ENCODE results near the gene EPN2.

EPN2 gene

DNA sequence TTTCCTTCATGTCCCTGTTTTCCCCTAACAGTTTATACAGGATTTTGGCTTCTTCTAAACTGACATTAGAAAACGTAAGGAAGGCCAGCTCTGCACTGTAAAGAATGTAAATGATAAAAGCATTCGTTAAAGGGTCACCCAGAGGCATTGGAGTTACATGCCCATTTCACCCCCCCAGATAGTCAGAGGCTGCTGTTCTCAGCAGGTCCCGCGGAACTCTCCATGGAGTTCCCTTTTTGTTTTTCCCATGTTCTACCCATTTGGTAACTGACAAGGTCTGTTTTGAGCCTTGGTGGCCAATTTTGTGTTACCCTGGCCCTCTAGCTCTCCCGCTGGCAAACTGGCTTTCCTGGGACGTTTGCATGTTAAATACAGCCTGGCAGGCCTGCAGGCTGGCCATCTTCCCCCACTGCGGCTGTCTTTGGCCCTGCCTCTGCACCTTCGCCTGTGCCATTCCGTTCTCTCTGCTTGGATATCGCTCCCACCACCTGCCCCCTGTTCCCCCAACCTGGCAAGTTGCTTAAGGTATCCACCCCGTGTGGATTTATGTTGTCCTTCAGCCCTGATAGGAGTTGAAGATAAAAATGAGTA, 49.7 kb downstream of the EPN2 start:
- H3K27ac Mint-ChIP-seq, result no peak overlapping the region

DNA sequence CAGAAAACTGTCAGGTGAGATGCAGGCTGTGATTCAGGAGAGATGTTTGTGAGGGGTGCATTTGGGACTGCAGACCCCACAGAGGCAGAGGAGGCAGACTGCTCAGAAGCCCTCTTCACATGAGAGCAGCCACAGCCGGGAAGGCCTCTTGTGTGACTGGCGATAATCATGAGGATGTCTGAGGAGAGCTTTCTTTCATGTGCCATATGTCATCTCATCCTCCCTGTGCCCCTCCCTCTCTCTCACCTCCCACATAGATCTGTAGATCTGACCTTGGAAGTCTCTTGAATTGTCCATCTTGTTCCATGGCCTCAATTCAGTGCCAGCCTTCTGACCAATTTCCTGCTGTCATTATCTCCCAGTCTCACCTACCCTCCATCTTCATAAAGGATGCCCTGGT, 50.5 kb downstream of the EPN2 start:
- H3K27me3 Mint-ChIP-seq, result peaks cover 19% of the 10 kb centered on the region
- H3K4me1 Mint-ChIP-seq, result peaks cover 15% of the 10 kb centered on the region
- no peak overlapping the region for H3K4me3 Mint-ChIP-seq

More for the DNA sequence above, 49.7 kb downstream of the EPN2 start:
- Mint-ChIP-seq H3K36me3 (ENCODE audit: low read depth) (peaks cover 3% of the 10 kb centered on the region), H3K4me3 (no peak overlapping the region), H3K4me1 (peaks cover 15% of the 10 kb centered on the region), H3K27me3 (peaks cover 19% of the 10 kb centered on the region), H3K9me3 (no peaks in the 10 kb centered on the region)
- DNase-seq, result no peak
- no peak for ATAC-seq

DNA sequence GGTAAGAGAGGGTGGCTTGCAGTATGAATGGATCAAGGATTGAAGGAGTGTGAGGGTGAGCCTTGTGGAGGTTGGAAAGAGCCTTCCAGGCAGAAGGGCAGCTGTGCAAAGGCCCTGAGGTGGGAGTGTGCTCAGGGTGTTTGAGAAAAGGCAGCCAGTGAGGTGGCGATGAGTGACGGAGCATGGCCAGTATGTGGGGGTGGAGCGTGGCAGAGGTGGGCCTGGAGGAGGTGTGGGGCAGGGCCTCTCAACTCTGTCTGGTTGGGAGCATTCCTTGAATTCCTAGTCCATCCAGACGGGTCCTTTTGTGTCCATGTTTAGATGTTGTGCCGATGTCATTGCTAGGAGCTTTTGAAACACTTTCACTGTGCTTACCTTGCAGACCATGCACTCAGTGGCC, 51.3 kb downstream of the EPN2 start:
- H3K4me3 Mint-ChIP-seq, result no peak overlapping the region
- peaks cover 3% of the 10 kb centered on the region for H3K36me3 Mint-ChIP-seq (ENCODE audit: low read depth)
- peaks cover 19% of the 10 kb centered on the region for H3K27me3 Mint-ChIP-seq
- DNase-seq (no peak), ATAC-seq (no peak)
- H3K27ac Mint-ChIP-seq, result no peak overlapping the region
- H3K4me1 Mint-ChIP-seq, result peaks cover 15% of the 10 kb centered on the region
- H3K9me3 Mint-ChIP-seq, result no peaks in the 10 kb centered on the region

More for the DNA sequence above, 50.5 kb downstream of the EPN2 start:
- H3K36me3 Mint-ChIP-seq (ENCODE audit: low read depth), result peaks cover 3% of the 10 kb centered on the region
- DNase-seq (no peak), ATAC-seq (no peak)
- H3K27ac Mint-ChIP-seq, result no peak overlapping the region
- H3K9me3 Mint-ChIP-seq, result no peaks in the 10 kb centered on the region

DNA sequence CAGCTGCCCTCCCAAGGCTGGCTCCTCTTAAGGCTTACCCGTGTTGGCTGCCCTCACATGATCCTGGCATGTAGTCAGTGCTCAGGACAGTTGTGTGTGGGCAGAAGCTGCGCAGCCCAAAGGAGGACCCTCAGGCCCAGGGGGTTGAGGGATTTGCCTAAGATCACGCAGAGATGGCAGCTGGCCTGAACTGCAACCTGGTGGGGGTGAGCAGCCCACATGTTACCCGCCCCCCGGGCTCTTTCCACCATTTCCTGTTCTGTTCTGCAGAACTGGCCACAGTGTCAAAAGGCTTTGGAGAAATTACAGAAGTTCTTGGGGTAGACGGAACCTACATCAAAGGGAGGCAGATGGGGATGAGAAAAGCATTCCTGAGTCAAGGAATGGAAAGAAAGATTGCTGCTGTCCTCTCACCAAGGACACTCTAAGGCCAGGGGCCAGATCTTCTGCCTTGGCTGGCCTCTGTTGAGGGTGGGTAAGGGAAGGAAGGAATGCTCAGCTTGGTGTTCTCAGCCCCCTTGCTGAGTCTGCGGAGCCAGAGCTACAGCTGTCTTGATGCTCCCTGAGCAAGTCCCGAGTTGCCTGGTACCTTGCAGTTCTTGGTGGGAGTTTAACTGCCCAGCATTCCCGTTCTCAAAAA, 53.0 kb downstream of the EPN2 start:
- H3K27ac Mint-ChIP-seq, result no peak overlapping the region
- peaks cover 3% of the 10 kb centered on the region for H3K36me3 Mint-ChIP-seq (ENCODE audit: low read depth)
- peaks cover 19% of the 10 kb centered on the region for H3K27me3 Mint-ChIP-seq
- no peak overlapping the region for H3K4me3 Mint-ChIP-seq
- ATAC-seq (no peak), DNase-seq (no peak)
- no peaks in the 10 kb centered on the region for H3K4me1 Mint-ChIP-seq
- H3K9me3 Mint-ChIP-seq, result no peaks in the 10 kb centered on the region

DNA sequence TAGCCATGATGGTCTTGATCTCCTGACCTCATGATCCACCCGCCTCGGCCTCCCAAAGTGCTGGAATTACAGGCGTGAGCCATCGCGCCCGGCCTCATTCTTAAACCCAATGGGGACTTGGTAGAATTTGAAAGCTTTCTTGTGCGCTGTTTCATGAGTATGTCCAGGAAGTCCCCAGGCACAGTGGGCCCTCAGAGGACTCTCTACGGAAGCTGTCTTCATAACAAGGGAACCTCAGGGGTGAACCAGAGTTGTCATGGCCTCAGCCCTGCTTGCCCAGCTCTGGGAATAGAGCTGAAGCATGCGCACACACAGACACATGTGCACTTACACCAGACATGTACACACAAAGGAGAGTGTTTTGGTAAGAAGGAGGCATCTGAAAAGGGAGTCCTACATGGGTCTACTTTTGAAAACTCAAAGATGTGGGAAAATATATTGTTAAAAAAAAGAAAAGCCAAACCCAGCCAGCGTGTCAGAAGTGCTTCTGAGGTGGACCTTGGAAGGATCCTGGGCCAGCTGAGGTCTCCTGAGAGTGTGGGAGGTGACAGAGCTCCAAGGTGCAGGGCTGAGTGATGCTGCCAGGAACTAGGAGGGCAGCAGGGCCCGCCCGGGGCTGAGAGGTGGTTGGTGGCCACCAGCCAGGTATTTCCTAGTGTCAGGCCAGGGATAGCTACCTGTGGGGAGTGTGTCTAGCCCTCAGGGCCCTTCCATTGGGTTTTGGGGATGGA, 54.6 kb downstream of the EPN2 start:
- Mint-ChIP-seq H3K4me1 (no peaks in the 10 kb centered on the region), H3K27ac (no peak overlapping the region), H3K4me3 (no peak overlapping the region), H3K9me3 (no peaks in the 10 kb centered on the region), H3K36me3 (ENCODE audit: low read depth) (peaks cover 3% of the 10 kb centered on the region), H3K27me3 (peaks cover 21% of the 10 kb centered on the region)
- ATAC-seq (no peak), DNase-seq (no peak)

DNA sequence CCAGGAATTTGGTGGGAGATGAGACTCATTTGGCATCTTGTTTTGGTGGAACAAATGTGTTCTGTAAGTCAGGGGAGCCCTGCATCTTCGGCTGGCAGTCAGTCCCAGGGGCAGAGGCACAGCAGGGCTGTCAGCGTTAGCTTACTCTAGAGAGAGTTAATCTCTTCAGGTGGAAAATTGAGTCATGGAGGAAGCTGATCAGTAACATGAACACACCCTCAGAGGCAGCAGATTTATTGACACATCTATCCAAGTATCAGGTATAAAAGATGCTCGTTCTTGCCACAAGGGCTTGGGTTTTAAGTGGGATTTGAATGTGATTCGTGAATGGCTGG, 55.2 kb downstream of the EPN2 start:
- H3K27ac Mint-ChIP-seq, result no peak overlapping the region
- H3K9me3 Mint-ChIP-seq, result no peaks in the 10 kb centered on the region
- DNase-seq (no peak), ATAC-seq (no peak)
- H3K36me3 Mint-ChIP-seq (ENCODE audit: low read depth), result peaks cover 3% of the 10 kb centered on the region
- peaks cover 21% of the 10 kb centered on the region for H3K27me3 Mint-ChIP-seq
- H3K4me3 Mint-ChIP-seq, result no peak overlapping the region
- H3K4me1 Mint-ChIP-seq, result no peaks in the 10 kb centered on the region

DNA sequence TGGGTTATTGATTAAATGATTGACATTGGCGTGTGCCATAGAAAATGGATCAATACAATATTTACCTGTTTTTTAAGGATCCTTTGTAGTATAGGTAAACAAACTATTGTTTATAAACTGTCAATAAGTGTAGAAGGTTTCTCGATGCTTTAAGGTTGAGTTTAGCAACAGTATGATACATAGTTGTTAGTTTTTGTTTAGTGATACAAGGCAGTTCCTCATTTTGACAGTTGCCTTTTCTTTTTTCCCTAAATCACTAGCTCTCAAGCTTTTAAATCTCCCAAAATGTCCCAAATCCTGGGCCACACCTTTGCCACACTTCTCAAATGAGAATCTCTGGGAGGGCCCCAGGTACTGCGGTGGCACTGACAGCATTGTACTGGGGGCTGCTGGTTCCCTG, 57.3 kb downstream of the EPN2 start:
- Mint-ChIP-seq H3K9me3 (no peaks in the 10 kb centered on the region), H3K27me3 (peaks cover 11% of the 10 kb centered on the region), H3K27ac (no peak overlapping the region), H3K36me3 (ENCODE audit: low read depth) (no peaks in the 10 kb centered on the region), H3K4me3 (no peak overlapping the region), H3K4me1 (no peaks in the 10 kb centered on the region)
- ATAC-seq (no peak), DNase-seq (no peak)

DNA sequence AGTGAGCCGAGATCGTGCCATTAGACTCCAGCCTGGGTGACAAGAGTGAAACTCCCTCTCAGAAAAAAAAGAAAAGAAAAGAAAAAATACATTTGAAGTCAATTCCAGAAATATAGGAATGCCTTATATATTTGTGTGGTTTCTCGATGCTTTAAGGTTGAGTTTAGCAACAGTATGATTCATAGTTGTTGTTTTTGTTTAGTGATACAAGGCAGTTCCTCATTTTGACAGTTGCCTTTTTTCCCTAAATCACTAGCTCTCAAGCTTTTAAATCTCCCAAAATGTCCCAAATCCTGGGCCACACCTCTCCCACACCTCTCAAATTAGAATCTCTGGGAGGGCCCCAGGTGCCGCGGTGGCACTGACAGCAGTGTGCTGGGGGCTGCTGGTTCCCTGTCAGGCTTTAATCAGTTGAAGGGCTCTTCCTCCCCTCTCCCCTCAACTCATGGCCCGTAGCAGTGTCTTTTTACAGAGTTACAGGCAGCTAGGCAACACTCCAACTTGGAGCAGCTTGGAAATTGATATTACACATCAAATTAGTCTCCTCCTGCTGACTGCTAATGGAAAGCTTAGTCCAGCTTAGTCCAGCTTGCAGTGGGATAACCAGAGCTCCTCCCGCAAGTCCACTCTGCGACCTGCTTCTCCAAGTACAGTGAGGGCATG, 58.4 kb downstream of the EPN2 start:
- Mint-ChIP-seq H3K27ac (no peak overlapping the region), H3K4me3 (no peak overlapping the region), H3K9me3 (no peaks in the 10 kb centered on the region), H3K27me3 (peaks cover 11% of the 10 kb centered on the region), H3K4me1 (no peaks in the 10 kb centered on the region), H3K36me3 (ENCODE audit: low read depth) (no peaks in the 10 kb centered on the region)
- DNase-seq, result no peak
- ATAC-seq, result no peak

DNA sequence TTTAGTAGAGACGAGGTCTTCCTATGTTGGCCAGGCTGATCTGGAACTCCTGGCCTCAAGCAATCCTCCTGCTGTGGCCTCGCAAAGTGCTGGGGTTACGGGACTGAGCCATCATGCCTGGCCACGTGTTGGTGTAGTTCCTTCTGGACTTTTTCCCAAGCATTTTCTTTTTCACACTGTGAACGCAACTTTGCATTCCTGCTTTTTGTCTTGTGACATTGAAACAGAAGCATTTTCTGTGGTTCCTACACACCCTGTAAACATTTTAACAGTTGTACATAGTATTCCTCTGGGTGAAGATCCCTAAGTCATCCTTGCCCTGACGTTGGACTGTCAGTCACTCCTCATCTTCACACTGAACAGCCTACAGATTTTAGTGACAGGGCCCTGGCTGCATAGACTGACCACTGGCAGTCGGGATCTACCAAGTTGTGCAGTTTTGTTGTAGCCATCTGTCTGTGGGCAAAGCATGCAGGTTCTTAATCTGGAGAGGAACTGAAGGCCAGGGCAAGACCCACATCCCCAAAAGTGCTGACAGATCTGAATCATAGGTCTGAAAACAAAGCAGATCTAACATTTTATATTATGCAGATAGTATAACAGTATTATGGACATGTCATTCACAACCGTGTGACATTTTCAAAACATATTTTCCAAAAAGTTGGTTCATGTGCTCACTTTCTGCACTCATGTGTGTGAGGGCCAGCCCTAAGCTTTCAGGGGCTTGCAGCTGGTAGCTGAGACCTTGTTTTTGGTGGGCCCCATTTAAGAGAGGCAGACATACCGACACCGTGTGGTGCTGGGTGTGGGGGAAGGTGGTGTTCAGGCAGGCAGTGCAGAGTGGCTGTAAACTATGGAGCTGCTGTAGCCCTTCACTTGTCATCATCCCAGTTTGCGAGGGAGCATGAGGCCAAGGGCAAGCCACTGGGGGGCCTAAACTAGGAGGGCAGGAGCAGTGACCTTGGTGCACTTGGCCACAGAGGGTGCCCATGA, 59.9 kb downstream of the EPN2 start:
- peaks cover 5% of the 10 kb centered on the region for H3K27me3 Mint-ChIP-seq
- H3K4me1 Mint-ChIP-seq, result no peaks in the 10 kb centered on the region
- no peaks in the 10 kb centered on the region for H3K36me3 Mint-ChIP-seq (ENCODE audit: low read depth)
- DNase-seq, result no peak
- no peak overlapping the region for H3K27ac Mint-ChIP-seq
- ATAC-seq, result no peak
- H3K9me3 Mint-ChIP-seq, result no peaks in the 10 kb centered on the region
- H3K4me3 Mint-ChIP-seq, result no peak overlapping the region

DNA sequence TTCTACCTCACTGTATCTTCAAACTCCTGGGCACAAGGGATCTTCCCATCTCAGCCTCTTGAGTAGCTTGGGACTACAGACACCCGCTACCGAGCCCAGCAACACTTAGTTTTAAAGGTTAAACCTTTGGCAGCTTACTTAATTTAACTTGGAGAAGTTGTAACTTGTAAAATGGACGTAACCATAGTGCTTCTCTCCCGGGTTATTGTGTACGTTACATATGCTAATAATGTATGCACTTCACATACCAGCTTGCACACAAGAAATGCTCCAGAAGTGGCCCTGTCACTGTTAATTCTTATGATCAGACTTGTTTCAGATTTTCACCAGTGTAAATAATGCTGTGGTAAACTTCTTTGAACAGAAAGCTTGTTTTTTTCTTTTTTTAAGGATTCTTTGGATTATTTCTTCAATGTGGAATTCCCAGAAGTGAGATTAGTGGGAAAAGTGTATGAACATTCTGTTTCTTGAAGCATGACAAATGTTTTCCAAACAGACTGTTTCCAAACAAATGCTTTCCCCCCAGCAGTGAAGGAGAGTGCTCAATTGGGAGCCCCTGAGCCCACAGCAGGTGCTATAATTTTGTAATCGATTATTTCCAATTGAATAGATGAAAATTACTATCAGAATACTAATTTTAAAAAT, 61.5 kb downstream of the EPN2 start:
- no peaks in the 10 kb centered on the region for H3K9me3 Mint-ChIP-seq
- H3K4me3 Mint-ChIP-seq, result no peak overlapping the region
- peaks cover 5% of the 10 kb centered on the region for H3K27me3 Mint-ChIP-seq
- no peak overlapping the region for H3K27ac Mint-ChIP-seq
- peaks cover 6% of the 10 kb centered on the region for H3K4me1 Mint-ChIP-seq
- DNase-seq (no peak), ATAC-seq (no peak)
- H3K36me3 Mint-ChIP-seq (ENCODE audit: low read depth), result no peaks in the 10 kb centered on the region

DNA sequence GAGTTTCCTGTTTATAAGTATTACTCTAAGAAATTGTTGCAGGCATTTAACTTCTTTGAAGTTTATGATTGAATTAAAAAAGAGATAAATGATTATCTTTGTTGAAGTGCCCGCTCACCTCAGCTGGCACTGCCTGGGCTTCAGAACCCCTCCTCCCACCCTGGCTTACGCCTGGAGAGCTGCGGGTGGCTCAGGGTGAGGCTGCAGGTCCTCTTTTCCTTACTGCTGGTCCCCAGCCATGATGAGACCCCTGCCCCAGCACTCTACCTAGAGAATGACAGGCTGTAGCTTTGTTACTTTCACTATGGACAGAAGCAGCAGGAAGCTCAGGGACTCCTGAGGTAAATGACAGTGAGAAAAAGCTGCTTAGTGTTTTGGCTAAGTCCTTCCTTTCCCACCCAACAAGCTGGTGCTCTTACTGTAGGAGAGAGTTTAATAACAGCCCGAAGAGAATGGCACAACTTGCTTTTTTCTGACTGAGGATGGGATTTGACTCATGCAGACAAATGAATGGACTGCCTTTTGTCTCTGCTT, 62.1 kb downstream of the EPN2 start:
- H3K27ac Mint-ChIP-seq, result no peak overlapping the region
- H3K36me3 Mint-ChIP-seq (ENCODE audit: low read depth), result no peaks in the 10 kb centered on the region
- no peaks in the 10 kb centered on the region for H3K9me3 Mint-ChIP-seq
- DNase-seq (no peak), ATAC-seq (no peak)
- H3K4me3 Mint-ChIP-seq, result no peak overlapping the region
- peaks cover 9% of the 10 kb centered on the region for H3K4me1 Mint-ChIP-seq
- H3K27me3 Mint-ChIP-seq, result peaks cover 6% of the 10 kb centered on the region

DNA sequence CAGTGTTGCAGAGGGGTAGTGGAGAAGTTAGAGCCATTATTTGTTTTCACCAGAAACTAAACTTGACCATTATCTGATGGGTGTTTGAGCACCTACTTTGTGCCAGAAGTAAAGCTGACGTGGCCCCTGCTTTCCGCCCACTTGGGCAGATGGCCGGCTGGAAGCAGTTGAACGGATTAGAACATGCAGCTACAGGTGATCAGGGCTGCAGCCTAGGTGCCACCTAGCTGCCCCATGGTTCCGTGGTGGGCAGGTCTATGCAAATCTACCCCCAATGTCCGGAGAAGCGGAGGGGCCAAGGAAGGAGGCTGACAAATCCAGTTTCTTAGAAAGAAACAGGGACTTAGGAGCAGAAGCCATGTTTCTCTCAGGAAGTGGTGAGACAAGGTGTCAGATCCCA, 62.7 kb downstream of the EPN2 start:
- peaks cover 6% of the 10 kb centered on the region for H3K27me3 Mint-ChIP-seq
- no peaks in the 10 kb centered on the region for H3K36me3 Mint-ChIP-seq (ENCODE audit: low read depth)
- DNase-seq, result no peak
- no peak overlapping the region for H3K4me3 Mint-ChIP-seq
- ATAC-seq, result no peak
- no peaks in the 10 kb centered on the region for H3K9me3 Mint-ChIP-seq
- peaks cover 11% of the 10 kb centered on the region for H3K4me1 Mint-ChIP-seq
- H3K27ac Mint-ChIP-seq, result no peak overlapping the region

DNA sequence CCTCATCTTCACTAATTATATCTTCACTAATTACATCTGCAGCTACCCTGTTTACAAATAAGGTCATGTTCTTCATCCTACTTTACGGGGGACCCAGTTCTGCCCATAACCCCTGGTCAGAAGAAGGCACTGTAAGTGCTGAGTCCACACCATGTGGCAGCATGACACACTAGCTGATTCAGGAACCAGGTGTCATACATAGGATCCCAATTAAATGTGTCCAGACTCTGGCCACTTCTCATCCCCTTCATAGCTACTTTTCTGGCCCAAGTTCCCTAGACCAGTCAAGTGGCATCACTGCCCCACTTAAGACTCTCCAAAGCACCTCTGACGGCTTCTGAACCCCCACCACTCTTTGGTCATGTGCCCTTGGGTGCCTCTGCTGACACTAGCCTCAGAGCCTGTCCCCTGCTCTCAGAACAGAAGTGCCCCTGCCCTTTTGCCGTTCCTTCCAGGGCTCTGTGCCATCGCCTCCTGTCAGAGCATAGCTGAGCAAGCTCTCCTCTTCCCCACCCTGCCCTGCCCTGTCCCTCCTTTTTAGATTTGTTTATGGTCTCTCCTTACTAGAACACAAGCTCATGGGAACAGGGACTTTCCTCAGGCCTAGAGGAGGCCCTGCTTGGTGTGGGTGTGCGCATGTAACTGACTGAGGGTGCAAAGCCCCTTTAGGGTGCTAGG, 64.2 kb downstream of the EPN2 start:
- Mint-ChIP-seq H3K36me3 (ENCODE audit: low read depth) (no peaks in the 10 kb centered on the region), H3K4me3 (no peak overlapping the region), H3K4me1 (peaks cover 25% of the 10 kb centered on the region), H3K27me3 (peaks cover 13% of the 10 kb centered on the region), H3K9me3 (no peaks in the 10 kb centered on the region), H3K27ac (no peak overlapping the region)
- DNase-seq (no peak), ATAC-seq (no peak)

Measured in activated naive CD8-positive, alpha-beta T cell treated with anti-CD3 and anti-CD28 coated beads, Interleukin-2, amount 50 U/mL, for 24 hours (primary cell).